ENCODE data around the gene COX4I1. TPM values are rescaled to one million over a fixed set of nuclear protein-coding genes. Genes with fewer than 3 reads are reported as not detected.

COX4I1 gene
- total and polyA plus RNA-seq, 9 of the 15 experiments (the other 6 are each of a cell fraction or from before 2014, with no cell fraction given): 651 to 2,356 (median 1,032) TPM

GRCh38 chr16:85765767-85766166, 33.7 kb upstream of the COX4I1 start:
- Histone ChIP-seq H3K9me1 (ENCODE audit: control insufficient read depth, insufficient read depth, low read length) (no peaks in the 10 kb centered on the region), H3K9me3 (replicated peaks; ENCODE audit: control insufficient read depth, insufficient read depth, low read depth, low read length) (no peaks in the 10 kb centered on the region), H2AFZ (ENCODE audit: low read depth, low read length) (no peak overlapping the region), H4K20me1 (replicated peaks; ENCODE audit: control insufficient read depth, insufficient read depth, low read length) (no peaks in the 10 kb centered on the region), H3K27me3 (ENCODE audit: control insufficient read depth in 2 of 2, insufficient read depth in 2 of 2, low read length in 2 of 2) (peaks cover 24 to 44% of the 10 kb centered on the region in 2 experiments), H3K4me2 (ENCODE audit: insufficient read depth, low read length) (no peak overlapping the region), H3K4me3 (no peak overlapping the region), H3K36me3 (ENCODE audit: control insufficient read depth, insufficient read depth, low read length) (no peaks in the 10 kb centered on the region), H3K79me2 (ENCODE audit: control insufficient read depth, insufficient read depth, low read length) (no peaks in the 10 kb centered on the region), H3K4me1 (replicated peaks in 1 of 2; ENCODE audit: control insufficient read depth in 2 of 2, insufficient read depth in 2 of 2, low read length in 2 of 2) (peaks cover 0 to 8% of the 10 kb centered on the region in 2 experiments; a peak in 3 of 5 replicates), H3K9ac (ENCODE audit: insufficient read depth in 1 of 2, low read depth in 2 of 2, low read length in 2 of 2) (no peak overlapping the region), H3K27ac (ENCODE audit: extremely low read depth, low read depth, low read length) (no peak overlapping the region)
- FAIRE-seq (no peak), ATAC-seq (no peak; the same call in 2 of the 3 replicates), DNase-seq (ENCODE audit: extremely low read depth in 1 of 4, low spot score in 3 of 4) (no peak)
- in situ Hi-C loops (cut with MboI) (no loop called here), intact Hi-C loops (cut with micrococcal nuclease) (no loop called here)
- WGBS (ENCODE audit: insufficient coverage, low coverage, missing lambda C conversion rate): 34% methylated on average over 7 of the region's 8 CpGs
- TF ChIP-seq SRF (CRISPR knock-in tag; IDR thresholded peaks at IDR 0.05): no peak
- no peak for TF ChIP-seq ZNF766 (CRISPR knock-in tag; conservative IDR thresholded peaks at IDR 0.05)
- TF ChIP-seq CHD4 (IDR thresholded peaks at IDR 0.05; ENCODE audit: insufficient read depth, insufficient replicate concordance, low read depth, low read length, poor library complexity, severe bottlenecking): no peak
- TF ChIP-seq CSDE1 (IDR thresholded peaks at IDR 0.05): no peak
- TF ChIP-seq MBD2 (IDR thresholded peaks at IDR 0.05; ENCODE audit: borderline replicate concordance, low read depth): no peak
- TF ChIP-seq RFX1 (IDR thresholded peaks at IDR 0.05): no peak
- TF ChIP-seq CEBPZ (IDR thresholded peaks at IDR 0.05; ENCODE audit: borderline replicate concordance, low read depth, low read length): no peak
- TF ChIP-seq PRDM10 (IDR thresholded peaks at IDR 0.05; ENCODE audit: partially characterized antibody): no peak
- TF ChIP-seq MAZ (CRISPR knock-in tag; conservative IDR thresholded peaks at IDR 0.05 in 1 of 2, IDR thresholded peaks at IDR 0.05 in 1 of 2): no peak
- TF ChIP-seq RBM25 (IDR thresholded peaks at IDR 0.05; ENCODE audit: low read depth, low read length, severe bottlenecking): no peak
- no peak for TF ChIP-seq BACH1 (tag; IDR thresholded peaks at IDR 0.05)
- no peak for TF ChIP-seq NCOA1 (IDR thresholded peaks at IDR 0.05; ENCODE audit: low read depth)
- TF ChIP-seq HMG20B (CRISPR knock-in tag; IDR thresholded peaks at IDR 0.05): no peak
- TF ChIP-seq XRCC4 (IDR thresholded peaks at IDR 0.05; ENCODE audit: extremely low read depth, insufficient read depth, insufficient read length): no peak
- TF ChIP-seq ARID1B (IDR thresholded peaks at IDR 0.05): no peak
- no peak for TF ChIP-seq ZFP1 (CRISPR knock-in tag; IDR thresholded peaks at IDR 0.05)
- POLR2A ChIA-PET: interaction anchor here (1.0 kb wide), 1 partner anchor 26 kb away, joined by 4 read pairs; no protein-coding TSS in a partner anchor
- no TSS peak for BruUV-seq (replicated peaks)
- CTCF ChIA-PET (ENCODE audit: low intra/inter-chr PET ratio): interaction anchor here (0.5 kb wide), 1 partner anchor 1089 kb away, joined by 3 read pairs; no protein-coding TSS in a partner anchor
